Measurements from ENCODE around the gene CCDC149.

CCDC149 gene

GRCh38 chr4:24912252-24913118 is at the start of gene CCDC149:
Gene CCDC149 (minus strand): TSS chr4:24913042. CDS start chr4:24912864, 178 bp downstream.
- DNase-seq (ENCODE audit: low spot score): no peak

- DNase-seq (ENCODE audit: low spot score): no peak
These were observed 45.0 kb upstream of the CCDC149 start for GRCh38 chr4:24957886-24958285.

DNA sequence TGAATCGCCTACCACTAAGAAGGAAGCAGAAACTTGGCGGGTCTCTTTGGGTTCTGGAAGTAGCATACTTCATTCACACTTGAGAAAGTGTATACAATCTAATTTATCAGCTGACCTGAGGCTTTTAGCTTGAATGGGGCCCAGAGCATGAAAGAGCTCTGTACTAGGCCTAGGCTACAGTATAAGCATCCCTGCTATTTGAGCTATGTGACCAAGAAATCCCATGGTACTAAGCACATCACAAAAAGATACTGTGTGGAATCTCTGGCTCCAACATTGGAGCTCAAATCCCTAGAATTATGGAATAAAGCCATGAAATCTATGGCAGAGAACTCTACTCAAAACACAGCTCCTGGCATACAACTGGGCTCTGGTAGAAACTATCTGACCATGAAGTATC is 43.9 kb upstream of the CCDC149 start:
- DNase-seq (ENCODE audit: low spot score): no peak

DNA sequence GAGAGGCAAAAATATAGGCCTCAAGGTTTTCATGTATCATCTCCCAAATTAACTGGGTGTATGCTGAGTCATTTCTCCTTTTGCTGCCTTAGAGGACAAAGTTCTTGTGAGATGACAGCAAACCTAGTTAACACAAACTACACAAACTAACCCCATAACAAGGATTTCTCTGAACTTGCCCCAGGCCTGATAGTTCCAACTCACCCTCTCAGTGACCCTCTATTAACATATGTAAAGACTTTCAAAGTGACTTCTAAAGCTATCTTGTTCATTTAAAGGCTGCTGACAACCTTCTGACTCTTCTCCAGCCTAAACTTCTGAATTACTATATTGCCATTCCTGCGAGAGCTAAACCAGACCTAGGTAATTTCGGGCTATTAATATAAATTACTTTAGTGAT is 43.2 kb upstream of the CCDC149 start:
- no peak for DNase-seq (ENCODE audit: low spot score)

- no peak for DNase-seq (ENCODE audit: low spot score)
These were observed 39.8 kb upstream of the CCDC149 start for GRCh38 chr4:24952667-24953066.

DNA sequence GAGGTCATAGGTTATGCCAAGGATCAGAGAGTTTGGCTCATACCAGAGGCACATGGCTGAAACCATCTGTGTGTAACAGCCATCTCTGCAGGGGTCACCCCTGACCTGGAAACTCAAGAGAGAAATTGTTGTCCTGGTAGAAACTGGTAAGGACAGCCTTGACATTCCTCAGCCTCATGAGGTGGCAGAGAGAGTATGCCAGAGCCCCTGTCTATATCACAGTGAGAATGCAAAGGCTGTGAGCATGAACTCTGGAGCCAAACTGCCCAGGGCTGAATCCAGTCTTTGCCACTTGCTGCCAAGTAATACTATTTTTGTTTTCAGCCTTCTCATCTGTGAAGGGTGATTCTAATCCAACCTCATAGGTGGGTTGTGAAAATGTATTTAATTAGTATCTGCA is 37.1 kb upstream of the CCDC149 start:
- no peak for DNase-seq (ENCODE audit: low spot score)

DNA sequence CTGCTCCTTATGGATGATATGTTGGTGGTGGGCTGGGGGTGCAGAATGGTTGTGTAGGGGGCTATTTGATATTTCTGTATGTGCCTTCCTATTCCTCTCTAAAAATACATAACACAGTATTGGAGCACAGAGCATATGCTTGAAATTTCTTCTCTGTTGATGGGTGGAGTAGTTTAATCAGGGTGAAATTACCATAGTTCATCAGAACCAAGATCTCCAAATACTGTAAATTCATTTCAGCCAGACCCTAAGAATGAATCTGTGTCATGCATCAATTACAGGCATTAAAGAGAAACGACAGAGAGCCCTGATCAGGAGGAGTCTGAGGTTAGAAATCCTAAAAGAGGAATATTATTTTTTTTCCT is 25.1 kb upstream of the CCDC149 start:
- no peak for DNase-seq (ENCODE audit: low spot score)

GRCh38 chr4:24937176-24937916 is 24.5 kb upstream of the CCDC149 start:
- no peak for DNase-seq (ENCODE audit: low spot score)

DNA sequence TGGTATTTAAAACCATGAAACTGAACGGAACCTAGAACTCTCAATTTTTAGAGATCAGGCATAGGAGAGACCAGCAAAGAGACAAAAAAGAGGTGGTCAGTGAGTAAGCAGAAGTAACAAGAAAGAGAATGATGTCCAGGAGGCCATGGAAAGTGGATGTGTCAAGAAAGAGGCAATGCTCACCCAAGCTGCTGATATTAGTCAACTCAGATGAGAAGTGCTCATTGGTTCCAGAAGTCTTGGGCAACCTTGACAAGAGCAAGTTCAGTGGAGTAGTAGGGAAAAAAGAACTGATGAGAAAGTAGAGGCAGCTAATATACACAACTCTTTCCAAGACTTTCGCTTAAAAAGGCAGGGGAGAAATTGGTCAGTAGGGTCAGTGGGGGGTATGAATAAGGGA is 23.0 kb upstream of the CCDC149 start:
- DNase-seq (ENCODE audit: low spot score): no peak

DNA sequence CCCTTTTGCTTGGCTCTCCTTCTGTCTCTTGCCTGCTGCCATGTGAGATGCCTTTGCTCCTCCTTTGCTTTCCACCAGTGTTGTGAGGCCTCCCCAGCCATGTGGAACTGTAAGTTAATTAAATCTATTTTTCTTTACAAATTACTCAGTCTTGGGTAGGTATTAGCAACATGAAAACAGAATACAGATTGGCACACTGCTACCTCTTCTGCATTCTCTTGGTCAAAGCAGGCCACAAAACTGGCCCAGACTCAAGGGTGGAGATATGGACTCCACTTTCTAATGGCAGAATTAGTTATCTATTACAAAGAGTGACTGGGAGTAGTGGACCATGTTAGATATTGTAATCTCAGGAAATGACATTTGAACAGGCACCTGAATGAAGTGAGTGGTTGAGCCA is 21.5 kb upstream of the CCDC149 start:
- no peak for DNase-seq (ENCODE audit: low spot score)

- DNase-seq (ENCODE audit: low spot score): no peak
These were observed 20.9 kb upstream of the CCDC149 start for GRCh38 chr4:24933684-24934275.

GRCh38 chr4:24932515-24933225 is 19.8 kb upstream of the CCDC149 start:
- no peak for DNase-seq (ENCODE audit: low spot score)

DNA sequence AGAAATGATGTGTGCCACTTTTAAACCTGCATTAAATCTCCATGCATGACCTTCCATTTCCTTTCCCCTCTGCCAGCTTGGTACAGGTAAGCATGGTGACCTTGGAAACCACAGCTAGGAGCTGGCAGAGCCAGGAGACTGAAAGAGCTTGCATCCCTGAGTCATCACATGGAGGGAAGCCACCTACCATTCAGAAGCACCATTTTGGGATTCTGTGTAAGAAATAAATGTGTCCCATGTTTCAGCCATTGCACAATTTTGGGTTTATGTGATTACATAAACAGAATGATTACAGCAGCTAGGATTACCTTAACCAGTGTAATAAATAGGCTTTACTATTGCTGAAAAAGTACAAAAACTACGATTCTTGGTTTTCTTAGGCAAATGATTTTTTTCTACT is 17.3 kb upstream of the CCDC149 start:
- DNase-seq (ENCODE audit: low spot score): no peak

DNA sequence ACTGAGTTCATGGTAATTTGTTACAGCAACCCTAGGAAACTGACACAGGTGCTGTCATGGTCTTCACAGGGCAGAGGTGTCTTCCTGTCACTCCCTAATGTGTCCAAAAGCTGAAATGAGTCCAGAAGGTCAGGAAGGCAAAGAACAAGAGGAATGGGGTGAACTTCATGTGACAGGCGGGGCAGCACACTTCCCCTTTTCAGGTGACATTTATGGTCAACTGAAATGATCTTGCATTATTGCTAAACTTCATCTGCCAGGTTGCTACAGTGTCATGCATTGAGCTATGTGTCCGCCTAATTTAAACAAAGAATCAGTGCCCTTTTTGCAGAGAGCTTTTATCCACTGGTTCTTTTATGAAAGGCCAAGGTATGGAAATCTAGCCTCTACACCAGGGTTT is 15.9 kb upstream of the CCDC149 start:
- DNase-seq (ENCODE audit: low spot score): no peak

DNA sequence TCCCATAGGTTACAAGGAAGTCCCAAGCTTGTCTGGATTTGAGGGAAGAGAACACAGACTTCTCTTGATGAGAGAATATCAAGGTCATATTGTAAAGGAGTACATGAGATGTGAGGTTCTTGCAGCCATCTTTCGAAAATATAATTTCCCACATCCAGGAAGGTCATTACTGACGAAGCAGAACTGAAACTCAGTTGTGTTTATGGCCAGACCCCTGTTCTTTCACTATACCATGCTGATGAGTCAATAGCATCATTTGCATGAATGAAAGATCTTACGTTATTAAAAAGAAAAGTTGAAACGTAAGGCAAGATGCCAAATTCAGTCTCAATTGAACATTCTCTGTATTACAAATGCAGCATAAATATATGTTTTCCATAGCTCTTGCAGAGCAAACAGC is 14.2 kb upstream of the CCDC149 start:
- no peak for DNase-seq (ENCODE audit: low spot score)

DNA sequence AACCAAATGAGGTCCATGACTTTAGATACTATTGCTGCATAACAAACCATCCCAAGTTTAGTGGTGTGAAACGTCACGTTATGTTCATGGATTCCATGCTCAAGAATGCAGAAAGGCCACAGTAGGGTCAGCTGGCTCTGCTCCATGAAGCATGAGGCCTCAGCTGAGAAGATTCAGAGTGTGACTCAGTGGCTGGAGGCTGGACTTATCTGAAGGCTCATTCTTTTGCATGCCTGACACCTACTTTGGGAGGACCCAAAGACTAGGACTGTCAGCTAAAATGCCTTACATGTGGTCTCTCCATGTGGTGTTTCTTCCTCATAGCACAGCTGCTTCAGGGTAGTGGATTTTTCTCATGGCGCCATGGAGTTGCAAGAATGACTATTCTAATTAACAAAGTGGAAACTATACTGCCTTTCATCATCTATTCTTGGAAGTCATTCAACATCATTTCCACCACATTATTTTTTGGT is 11.5 kb upstream of the CCDC149 start:
- no peak for DNase-seq (ENCODE audit: low spot score)

GRCh38 chr4:24923550-24923949 is 10.7 kb upstream of the CCDC149 start:
- DNase-seq (ENCODE audit: low spot score): no peak

GRCh38 chr4:24923002-24923401 is 10.2 kb upstream of the CCDC149 start:
- no peak for DNase-seq (ENCODE audit: low spot score)

DNA sequence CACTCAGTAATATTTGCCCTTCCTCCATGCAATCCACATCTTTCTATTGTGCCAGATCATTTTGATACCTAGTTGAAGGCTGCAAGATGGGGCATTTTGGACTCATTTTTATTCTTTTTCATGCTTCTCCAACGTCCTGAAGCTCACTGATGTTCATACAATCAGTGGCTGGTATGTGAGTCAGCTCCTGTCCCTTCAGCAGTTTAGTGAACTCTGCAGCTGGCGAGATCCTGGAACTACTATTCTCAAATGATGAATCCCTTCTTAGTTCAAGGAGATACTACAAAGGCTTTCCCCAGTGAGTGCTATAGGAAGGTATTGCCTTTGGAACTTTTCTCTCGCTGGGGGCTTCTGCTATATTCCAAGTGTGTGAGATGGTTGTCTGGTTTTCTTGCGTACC is 9.6 kb upstream of the CCDC149 start:
- DNase-seq (ENCODE audit: low spot score): no peak

DNA sequence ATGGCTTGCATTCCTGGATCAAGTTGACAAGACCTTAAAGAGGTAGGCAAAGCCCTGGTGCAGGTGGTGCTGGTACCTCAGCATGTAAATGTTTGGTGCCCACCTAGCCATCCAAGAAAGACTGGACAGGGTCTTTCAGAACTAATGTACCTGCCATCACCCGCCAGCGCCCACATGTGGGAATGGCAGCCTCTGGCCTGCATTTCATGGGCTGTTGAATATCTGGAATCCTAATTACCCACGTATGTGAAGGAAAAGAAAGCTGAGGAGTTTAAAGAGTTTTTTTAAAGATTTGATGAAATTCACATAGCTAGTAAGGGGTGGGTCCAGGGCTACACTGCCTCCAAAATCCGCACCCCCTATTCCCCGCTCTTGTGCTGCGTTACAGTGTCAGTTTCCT is 8.6 kb upstream of the CCDC149 start:
- DNase-seq (ENCODE audit: low spot score): no peak

DNA sequence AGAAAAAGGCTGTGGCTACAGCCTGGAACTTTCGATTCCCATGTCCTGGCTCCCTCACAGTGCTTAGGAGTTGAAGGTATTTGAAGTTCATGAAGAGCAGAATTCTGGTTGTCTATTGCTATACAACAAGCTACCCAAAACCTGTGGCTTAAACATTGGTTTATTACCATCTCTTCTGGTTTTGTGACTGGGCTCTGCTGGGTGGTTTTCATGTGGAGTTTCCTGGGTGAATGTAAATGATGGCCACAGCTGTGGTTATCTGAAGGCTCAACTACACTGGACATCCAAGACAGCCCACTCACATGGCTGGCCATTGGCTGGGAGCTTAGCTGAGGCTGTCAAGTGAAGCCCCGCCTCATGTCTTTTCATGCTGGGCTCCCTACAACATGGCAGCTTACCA is 7.2 kb upstream of the CCDC149 start:
- no peak for DNase-seq (ENCODE audit: low spot score)

DNA sequence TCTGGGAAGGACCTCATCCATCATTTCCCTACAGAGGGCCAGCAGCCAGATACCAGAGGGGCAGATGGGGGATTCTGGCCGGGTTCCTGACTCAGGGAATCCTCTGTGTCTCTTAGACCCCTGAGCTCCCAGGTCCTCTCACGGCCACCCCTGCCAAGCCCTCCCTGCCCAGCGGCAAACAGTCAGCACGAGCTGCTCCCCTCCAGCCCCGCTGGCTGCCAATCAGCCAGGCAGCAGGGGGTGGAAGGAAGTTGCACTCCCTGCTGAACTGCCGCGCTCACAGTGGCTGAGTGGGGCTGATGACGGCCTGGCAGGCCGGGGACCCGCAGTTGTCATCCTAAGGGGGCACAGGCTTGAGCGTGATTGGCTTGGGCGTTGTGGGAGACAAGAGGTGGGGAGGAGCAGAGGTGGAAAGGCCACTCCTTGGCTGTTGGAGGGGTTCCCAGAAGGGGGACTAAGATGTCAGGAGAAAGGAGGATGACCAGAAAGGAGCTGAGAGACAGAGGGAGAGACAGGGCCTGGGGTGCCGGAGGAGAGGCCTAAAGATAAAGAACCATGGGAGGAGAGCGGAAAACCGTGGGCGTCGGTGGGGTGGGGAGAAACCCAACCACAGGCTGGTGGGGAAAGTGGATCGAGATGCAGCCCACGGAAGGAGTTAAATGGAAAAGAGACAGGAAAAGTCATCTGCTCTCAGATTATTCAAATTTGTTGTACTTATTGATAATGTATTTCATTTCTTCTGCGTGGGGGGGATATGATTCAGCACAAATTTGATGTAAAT is 4.4 kb upstream of the CCDC149 start:
- DNase-seq (ENCODE audit: low spot score): no peak
